ENCODE results near the gene STX18. TPM values are rescaled to one million over a fixed set of nuclear protein-coding genes. Genes with fewer than 3 reads are reported as not detected.
"Not testable (repeated sequence)": the region's sequence is repeated elsewhere in the genome, so short reads cannot be mapped to it uniquely, and the experiment has no call there.

STX18 gene
- total and polyA plus RNA-seq, 2 donors, result 13.2 to 37.9 TPM

DNA sequence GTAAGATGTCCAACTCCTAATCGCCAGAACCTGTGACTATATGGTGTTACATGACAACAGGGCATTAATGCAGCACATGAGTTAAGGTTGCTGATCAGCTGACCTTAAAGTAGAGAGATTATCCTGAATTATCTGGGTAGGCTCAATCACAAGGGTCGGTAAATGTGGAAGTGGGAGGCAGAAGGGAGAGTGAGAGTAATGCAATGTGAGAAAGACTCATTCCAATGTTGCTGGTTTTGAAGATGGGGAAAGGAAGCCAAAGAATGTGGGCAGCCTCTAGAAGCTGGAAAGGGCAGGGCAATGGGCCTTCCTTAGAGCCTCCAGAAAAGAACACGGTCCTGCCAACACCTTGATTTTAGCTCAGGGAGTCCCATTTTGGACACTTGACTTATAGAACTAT is 67.4 kb downstream of the STX18 start:
- Histone ChIP-seq H3K36me3 (ENCODE audit: insufficient read depth) (no peaks in the 10 kb centered on the region), H3K4me3 (ENCODE audit: low read depth, low read length) (no peak overlapping the region), H3K4me1 (ENCODE audit: insufficient read depth) (no peaks in the 10 kb centered on the region), H3K27ac (ENCODE audit: low read depth) (no peak overlapping the region)
- WGBS, result 95% methylated on average over 3 of the region's 3 CpGs
- DNase-seq (ENCODE audit: extremely low spot score), result no peak

DNA sequence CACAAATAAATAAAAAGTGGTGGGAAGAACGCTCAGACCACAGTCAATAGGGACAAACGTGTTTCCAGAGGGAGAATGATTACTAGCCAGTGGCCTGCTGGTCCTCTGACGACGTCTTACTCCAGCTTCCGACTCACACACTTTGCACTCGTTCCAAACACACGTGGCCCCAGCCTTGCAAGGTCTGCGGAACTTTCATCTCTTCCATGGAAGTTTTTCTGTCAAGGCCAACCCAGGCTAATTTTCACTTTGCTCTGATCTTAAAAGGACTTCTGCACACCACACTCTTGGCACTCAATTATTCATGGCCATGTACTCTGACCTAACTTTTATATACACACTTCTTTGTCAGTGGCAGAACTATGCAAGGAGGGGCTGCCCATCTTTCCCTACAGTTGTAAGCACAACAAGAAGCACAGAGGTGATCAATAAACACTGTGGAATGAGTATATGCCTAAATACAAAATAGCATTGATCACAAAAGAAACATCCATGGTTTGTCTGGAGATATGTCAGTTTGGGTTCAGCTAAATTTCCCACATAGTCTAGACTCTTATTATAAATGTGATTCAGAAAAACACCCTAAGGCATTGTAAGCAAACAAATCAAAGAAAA is 69.4 kb downstream of the STX18 start:
- Histone ChIP-seq H3K36me3 (ENCODE audit: insufficient read depth) (peaks cover 4% of the 10 kb centered on the region), H3K4me3 (ENCODE audit: low read depth, low read length) (no peak overlapping the region), H3K27ac (ENCODE audit: low read depth) (no peak overlapping the region), H3K4me1 (ENCODE audit: insufficient read depth) (no peaks in the 10 kb centered on the region)
- 85% methylated on average over 8 of the region's 8 CpGs for WGBS
- no peak for DNase-seq (ENCODE audit: extremely low spot score)

DNA sequence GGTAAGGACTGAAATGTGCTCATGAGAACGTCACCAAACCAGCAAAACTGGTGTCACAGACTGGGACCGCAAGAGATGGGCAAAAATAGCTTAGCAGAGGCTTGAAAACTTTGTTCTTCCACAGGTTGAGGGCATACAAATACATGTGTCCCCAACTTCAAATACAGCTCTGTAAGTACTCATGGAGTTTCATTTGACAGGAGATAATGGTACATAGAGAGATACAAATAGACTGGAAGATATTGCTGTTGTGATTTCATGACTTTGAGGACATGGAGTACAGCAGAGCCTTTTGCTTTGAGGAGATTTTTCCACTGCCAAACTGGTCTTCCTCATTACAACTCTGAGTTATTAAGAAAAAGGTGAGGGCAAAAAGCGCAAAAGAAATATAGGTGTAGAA is 70.7 kb downstream of the STX18 start:
- no peak overlapping the region for H3K4me3 ChIP-seq (ENCODE audit: low read depth, low read length)
- WGBS, result 96% methylated on average over 3 of the region's 3 CpGs
- H3K36me3 ChIP-seq (ENCODE audit: insufficient read depth), result peaks cover 4% of the 10 kb centered on the region
- no peak overlapping the region for H3K27ac ChIP-seq (ENCODE audit: low read depth)
- no peak for DNase-seq (ENCODE audit: extremely low spot score)
- no peaks in the 10 kb centered on the region for H3K4me1 ChIP-seq (ENCODE audit: insufficient read depth)

DNA sequence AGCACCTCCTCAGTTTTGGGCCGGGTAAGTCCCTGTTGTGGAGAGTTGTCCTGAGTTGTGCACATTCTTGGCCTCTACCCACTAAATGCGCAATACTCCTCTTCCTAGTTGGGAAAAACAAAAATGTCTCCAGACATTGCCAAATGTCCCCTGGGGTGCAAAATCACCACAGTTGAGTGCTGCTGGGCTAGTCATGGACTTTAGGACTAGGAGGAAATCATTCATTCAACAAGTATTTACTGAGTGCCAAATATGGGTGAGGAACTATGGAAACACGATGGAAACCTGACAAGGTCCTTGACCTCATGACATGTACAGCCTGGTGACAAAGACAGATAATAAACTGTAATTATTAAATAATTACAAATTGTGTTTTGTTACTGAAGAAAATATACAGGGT is 71.6 kb downstream of the STX18 start:
- H3K36me3 ChIP-seq (ENCODE audit: insufficient read depth), result peaks cover 4% of the 10 kb centered on the region
- H3K27ac ChIP-seq (ENCODE audit: low read depth), result no peak overlapping the region
- 93% methylated on average over 3 of the region's 3 CpGs for WGBS
- no peak for DNase-seq (ENCODE audit: extremely low spot score)
- H3K4me3 ChIP-seq (ENCODE audit: low read depth, low read length), result no peak overlapping the region
- H3K4me1 ChIP-seq (ENCODE audit: insufficient read depth), result no peaks in the 10 kb centered on the region

DNA sequence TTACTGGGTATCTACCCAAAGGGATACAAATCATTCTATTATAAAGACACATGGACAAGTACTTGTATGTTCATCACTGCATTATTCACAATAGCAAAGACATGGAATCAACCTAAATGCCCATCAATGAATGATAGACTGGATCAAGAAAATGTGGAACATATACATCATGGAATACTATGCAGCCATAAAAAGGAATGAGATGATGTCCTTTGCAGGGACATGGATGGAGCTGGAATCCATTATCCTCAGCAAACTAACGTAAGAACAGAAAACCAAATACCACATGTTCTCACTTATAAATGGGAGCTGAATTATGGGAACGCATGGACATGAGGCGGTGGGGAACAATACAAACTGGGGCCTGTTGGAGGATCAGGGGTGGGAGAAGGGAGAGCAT is 76.6 kb downstream of the STX18 start:
- H3K36me3 ChIP-seq (ENCODE audit: insufficient read depth); H3K27ac ChIP-seq (ENCODE audit: low read depth); H3K4me3 ChIP-seq (ENCODE audit: low read depth, low read length); DNase-seq (ENCODE audit: extremely low spot score); H3K4me1 ChIP-seq (ENCODE audit: insufficient read depth): not testable (repeated sequence)
- 100% methylated on average over 3 of the region's 3 CpGs for WGBS

DNA sequence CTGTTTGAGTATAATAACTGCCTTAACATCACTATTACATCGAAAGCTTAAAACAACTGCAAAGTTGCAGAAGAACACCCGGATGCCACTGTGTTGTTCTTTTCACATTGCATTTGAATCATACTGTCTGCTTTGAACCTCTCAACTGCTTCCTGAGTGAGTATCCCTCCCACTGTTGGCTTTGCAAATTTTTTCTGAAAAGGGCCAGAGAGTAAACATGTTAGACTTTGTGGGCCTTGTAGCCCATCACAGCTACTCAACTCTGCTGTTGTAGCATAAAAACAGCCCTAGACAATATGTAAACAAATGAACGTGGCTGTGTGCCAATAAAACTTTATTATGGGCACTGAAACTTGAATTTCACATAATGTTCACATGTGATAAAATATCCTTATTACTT is 78.9 kb downstream of the STX18 start:
- no peak for DNase-seq (ENCODE audit: extremely low spot score)
- WGBS, result 53% methylated on average over 3 of the region's 3 CpGs
- no peak overlapping the region for H3K4me3 ChIP-seq (ENCODE audit: low read depth, low read length)
- H3K36me3 ChIP-seq (ENCODE audit: insufficient read depth), result no peaks in the 10 kb centered on the region
- no peaks in the 10 kb centered on the region for H3K4me1 ChIP-seq (ENCODE audit: insufficient read depth)
- H3K27ac ChIP-seq (ENCODE audit: low read depth), result no peak overlapping the region

DNA sequence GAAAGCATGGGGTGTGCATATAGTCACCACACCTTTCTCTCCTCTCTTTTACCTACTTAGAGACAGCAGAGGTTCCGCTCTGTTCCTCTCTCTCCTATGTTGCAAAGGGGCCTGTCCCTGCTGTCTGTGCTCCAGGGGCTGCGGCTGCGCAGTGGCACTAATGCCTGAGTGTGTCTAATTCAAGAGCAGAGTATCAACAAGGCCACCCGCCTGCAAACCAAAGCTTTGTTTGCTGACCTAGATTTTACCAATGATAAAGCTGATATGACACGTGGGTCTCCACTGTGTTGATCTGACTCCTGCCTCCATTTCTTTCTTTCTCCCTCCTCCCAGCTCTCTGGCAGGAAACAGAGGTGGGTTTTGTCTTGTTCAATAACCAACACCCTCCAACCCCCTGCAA is 80.0 kb downstream of the STX18 start:
- H3K36me3 ChIP-seq (ENCODE audit: insufficient read depth), result no peaks in the 10 kb centered on the region
- 78% methylated on average over 5 of the region's 5 CpGs for WGBS
- no peak overlapping the region for H3K27ac ChIP-seq (ENCODE audit: low read depth)
- DNase-seq (ENCODE audit: extremely low spot score), result no peak
- H3K4me3 ChIP-seq (ENCODE audit: low read depth, low read length), result no peak overlapping the region
- no peaks in the 10 kb centered on the region for H3K4me1 ChIP-seq (ENCODE audit: insufficient read depth)

DNA sequence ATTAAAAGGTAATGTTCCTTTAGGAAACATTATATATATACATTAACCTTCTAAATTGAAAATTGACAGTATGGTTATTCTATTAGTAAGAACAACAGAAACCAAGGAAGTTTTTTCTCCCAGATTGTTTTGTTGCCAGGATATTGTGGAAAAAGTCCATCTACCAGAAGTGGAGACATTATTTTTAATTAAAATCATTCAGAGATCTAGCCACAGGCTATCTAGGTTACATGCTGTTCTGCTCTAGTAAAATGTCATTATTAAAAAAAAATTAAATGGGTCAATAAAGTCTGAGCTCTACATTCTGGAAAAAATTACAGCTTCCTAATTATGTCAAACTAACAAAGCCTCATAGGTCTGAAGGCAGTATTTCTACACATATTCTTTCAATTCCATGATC is 80.7 kb downstream of the STX18 start:
- H3K4me3 ChIP-seq (ENCODE audit: low read depth, low read length), result no peak overlapping the region
- H3K4me1 ChIP-seq (ENCODE audit: insufficient read depth), result no peaks in the 10 kb centered on the region
- no peak overlapping the region for H3K27ac ChIP-seq (ENCODE audit: low read depth)
- no peaks in the 10 kb centered on the region for H3K36me3 ChIP-seq (ENCODE audit: insufficient read depth)
- DNase-seq (ENCODE audit: extremely low spot score), result no peak

DNA sequence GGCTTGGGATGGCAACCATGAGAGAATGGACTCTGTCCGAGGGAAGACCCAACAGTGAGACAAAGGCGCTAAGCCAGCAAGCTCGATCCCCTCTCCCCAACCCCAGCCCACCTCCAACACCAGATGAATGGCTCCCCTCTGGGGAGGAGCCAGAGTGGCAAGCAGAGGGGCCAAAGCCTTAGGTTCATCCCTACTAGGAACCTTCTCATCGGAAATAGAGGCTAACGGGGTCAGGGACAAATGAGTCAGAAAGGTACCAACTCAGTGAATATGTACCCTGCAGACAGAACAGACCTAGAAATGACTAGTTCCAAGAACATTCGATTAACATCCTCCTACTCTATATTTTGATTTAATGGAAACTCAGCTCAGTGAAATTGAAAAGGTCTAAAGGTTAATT is 81.1 kb downstream of the STX18 start:
- DNase-seq (ENCODE audit: extremely low spot score), result no peak
- Histone ChIP-seq H3K4me3 (ENCODE audit: low read depth, low read length) (no peak overlapping the region), H3K4me1 (ENCODE audit: insufficient read depth) (no peaks in the 10 kb centered on the region), H3K27ac (ENCODE audit: low read depth) (no peak overlapping the region), H3K36me3 (ENCODE audit: insufficient read depth) (no peaks in the 10 kb centered on the region)
- 93% methylated on average over 6 of the region's 6 CpGs for WGBS

DNA sequence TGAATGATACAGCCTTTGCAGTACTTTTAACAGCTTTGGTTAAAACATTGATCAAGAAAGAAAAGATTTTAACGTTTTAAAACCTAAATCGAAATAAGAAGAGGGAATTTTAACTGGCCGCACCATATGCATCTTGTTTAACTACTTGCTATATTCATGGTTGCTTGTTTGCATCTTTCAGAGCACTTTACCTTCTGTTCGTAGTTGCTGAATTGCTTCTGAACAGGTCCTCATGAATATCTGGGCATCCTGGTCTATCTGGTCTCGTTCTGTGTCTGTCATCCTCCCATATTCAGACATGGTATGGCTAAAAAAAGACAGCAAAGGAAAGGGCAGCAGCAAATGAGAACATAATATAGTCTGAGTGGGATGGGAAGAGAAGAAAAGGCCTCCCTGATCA is 82.7 kb downstream of the STX18 start:
- Histone ChIP-seq H3K36me3 (ENCODE audit: insufficient read depth) (peaks cover 3% of the 10 kb centered on the region), H3K4me3 (ENCODE audit: low read depth, low read length) (no peak overlapping the region), H3K4me1 (ENCODE audit: insufficient read depth) (no peaks in the 10 kb centered on the region), H3K27ac (ENCODE audit: low read depth) (no peak overlapping the region)
- WGBS, result 96% methylated on average over 5 of the region's 5 CpGs
- DNase-seq (ENCODE audit: extremely low spot score), result no peak

DNA sequence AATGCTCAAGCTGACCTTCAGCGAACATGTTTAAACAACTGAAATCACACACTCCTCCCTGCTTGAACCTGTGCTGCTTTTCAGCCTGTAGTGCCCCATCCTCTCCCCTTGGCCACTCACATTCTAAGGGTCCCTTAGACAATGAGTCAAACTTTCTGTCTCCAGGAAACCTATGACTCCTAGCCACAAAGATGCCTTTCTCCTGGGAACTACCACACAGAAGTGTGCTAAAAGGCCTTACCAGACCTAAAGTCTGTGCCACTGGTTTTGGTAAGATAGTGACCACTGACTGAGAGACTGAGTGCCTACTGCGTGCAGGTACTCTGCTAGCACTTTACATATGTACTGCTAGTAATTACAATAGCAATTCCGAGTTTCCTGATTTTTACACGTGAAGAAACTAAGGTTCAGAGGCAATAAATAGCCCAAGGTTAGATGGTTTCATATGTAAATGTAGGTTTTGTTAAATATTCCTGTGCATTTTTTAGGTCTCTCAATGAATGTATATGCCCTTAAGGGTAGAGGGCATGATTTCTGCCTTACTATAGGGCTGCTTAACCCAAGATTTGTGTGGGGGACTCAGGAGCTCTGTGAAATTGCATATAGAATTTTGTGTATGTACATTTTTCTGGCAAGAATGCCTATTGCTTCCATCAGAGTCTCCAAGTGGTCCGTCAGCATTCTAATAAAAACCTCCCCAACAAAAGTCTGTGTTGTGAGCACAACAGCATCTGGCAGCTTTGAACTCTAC is 83.9 kb downstream of the STX18 start:
- H3K36me3 ChIP-seq (ENCODE audit: insufficient read depth), result peaks cover 3% of the 10 kb centered on the region
- no peak for DNase-seq (ENCODE audit: extremely low spot score)
- H3K4me3 ChIP-seq (ENCODE audit: low read depth, low read length), result no peak overlapping the region
- no peaks in the 10 kb centered on the region for H3K4me1 ChIP-seq (ENCODE audit: insufficient read depth)
- H3K27ac ChIP-seq (ENCODE audit: low read depth), result no peak overlapping the region
- 66% methylated on average over 5 of the region's 5 CpGs for WGBS

DNA sequence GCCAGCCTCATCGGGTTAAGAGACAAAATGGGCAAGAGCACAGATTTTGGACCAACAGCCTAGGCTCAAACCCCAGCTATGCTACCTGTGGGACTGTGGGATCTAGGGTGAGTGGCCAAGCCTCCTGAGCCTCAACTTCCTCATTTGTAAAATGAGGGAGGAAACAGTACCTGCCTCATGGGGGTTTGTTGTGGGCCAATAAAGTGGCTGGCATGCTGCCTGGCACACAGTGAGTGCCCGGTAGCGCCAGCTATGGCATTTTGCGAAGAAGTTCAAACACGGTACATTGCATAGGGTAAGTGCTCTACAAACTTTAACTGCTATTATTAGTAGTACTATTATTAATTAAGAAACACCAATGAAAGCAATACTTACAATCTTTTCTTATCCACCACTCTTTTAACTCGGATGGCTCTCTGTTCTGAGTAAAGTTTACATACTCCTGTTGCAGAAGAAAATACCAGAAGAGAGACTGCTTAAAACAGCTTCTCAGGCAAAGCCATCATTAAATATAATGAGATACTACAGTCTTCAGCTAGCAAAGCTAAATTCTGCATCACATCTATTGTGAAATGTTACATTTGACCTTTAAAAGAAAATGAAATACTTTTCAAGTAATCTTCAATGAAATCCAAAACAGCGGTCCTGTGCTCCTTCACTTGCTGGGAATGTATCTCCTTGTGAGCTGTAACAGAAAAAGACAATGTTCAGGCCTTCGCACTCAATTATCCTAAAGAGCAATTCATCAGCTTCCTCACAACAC is 84.9 kb downstream of the STX18 start:
- Histone ChIP-seq H3K4me3 (ENCODE audit: low read depth, low read length) (no peak overlapping the region), H3K36me3 (ENCODE audit: insufficient read depth) (peaks cover 3% of the 10 kb centered on the region), H3K4me1 (ENCODE audit: insufficient read depth) (no peaks in the 10 kb centered on the region), H3K27ac (ENCODE audit: low read depth) (no peak overlapping the region)
- no peak for DNase-seq (ENCODE audit: extremely low spot score)
- WGBS, result 95% methylated on average over 8 of the region's 8 CpGs

DNA sequence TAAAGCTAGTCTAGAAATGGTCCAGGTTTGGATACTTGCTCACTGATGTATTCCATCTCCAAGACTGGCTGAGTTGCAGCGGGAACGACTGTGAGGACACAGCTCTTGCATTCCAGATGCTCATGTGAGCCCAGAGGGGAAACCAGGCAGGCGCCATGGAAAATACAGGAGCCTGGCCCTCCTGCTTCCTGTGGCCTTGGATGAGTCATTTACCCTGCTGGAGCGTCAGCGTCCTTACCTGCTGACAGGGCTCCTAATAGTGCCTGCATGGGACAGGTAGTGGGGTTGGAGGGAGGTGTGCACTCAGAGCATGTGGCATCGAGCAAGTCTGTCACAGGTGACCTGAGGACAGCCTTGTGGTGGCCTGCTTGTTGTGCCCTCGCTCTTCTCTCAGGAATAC is 85.5 kb downstream of the STX18 start:
- DNase-seq (ENCODE audit: extremely low spot score), result no peak
- Histone ChIP-seq H3K4me1 (ENCODE audit: insufficient read depth) (no peaks in the 10 kb centered on the region), H3K27ac (ENCODE audit: low read depth) (no peak overlapping the region), H3K4me3 (ENCODE audit: low read depth, low read length) (no peak overlapping the region), H3K36me3 (ENCODE audit: insufficient read depth) (peaks cover 3% of the 10 kb centered on the region)
- WGBS, result 93% methylated on average over 7 of the region's 7 CpGs

DNA sequence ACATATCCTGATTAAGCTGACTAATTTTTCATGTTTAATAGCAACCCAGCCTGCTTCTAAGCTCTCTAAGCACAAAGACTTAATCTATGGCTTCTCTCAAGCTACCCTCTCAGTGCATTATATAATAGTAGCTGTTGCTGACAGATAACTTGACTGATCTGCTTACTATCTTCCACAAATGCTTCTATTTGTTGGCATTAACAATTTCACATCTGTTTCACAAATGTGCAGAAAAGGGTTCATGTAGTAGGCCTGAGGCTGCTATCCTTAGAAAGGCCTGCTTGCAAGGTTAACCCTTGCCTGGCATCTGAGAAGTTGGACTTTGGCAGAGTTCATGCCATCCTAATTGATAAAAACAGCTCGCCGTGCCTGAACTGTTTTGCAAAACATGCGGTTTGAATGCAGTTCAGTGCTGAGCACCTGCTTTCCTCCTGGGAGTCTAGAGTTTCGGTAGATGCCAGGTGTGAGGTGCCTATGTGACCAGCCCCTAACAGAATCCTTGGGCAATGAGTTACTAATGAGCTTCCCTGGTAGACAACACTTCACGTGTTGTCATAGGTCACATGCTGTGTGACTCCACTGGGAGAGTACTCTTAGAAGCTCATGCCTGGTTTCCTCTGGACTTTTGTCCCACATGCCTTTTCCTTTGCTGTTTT is 86.5 kb downstream of the STX18 start:
- Histone ChIP-seq H3K36me3 (ENCODE audit: insufficient read depth) (peaks cover 3% of the 10 kb centered on the region), H3K4me3 (ENCODE audit: low read depth, low read length) (no peak overlapping the region), H3K27ac (ENCODE audit: low read depth) (no peak overlapping the region), H3K4me1 (ENCODE audit: insufficient read depth) (no peaks in the 10 kb centered on the region)
- no peak for DNase-seq (ENCODE audit: extremely low spot score)
- 93% methylated on average over 5 of the region's 5 CpGs for WGBS

Data from urinary bladder (tissue), 4 donors.